CD14-positive monocyte (primary cell): Measurements from ENCODE around the gene SRGAP2C. TPM values are rescaled to one million over a fixed set of nuclear protein-coding genes. Genes with fewer than 3 reads are reported as not detected.
"Not testable (repeated sequence)": the region's sequence is repeated elsewhere in the genome, so short reads cannot be mapped to it uniquely, and the experiment has no call there.

Experiments
- DNase-seq, 3 donors: peaks; one replicate each; pipeline ENCODE4 v3.0.0-alpha.2; 2011 to 2022
- H2AFZ ChIP-seq: 2 replicates; pipeline ENCODE4 v1.6.0; 2012; ENCODE audit warnings: mild to moderate bottlenecking, low read depth, low read length, inconsistent platforms; ENCODE audit not compliant: insufficient read depth, poor library complexity, severe bottlenecking
- H3K27ac ChIP-seq, 2 donors: 1 replicate in 1 of 2; 2 replicates in 1 of 2; pipeline ENCODE4 v1.5.1; 2012 to 2013; ENCODE audit warnings: low read length in 2 of 2, control low read depth in 1 of 2, inconsistent platforms in 1 of 2, low read depth in 1 of 2, mild to moderate bottlenecking in 1 of 2
- H3K27me3 ChIP-seq, 2 donors: one replicate each; pipeline versions ENCODE4 v1.6.0 to v1.6.1; 2011 to 2013; ENCODE audit warnings: low read length in 2 of 2; ENCODE audit not compliant: control insufficient read depth in 2 of 2, insufficient read depth in 2 of 2
- H3K36me3 ChIP-seq, 2 donors: replicated peaks in 1 of 2; 1 replicate in 1 of 2; 2 replicates in 1 of 2; pipeline versions ENCODE4 v1.5.1 to v1.6.1; 2012 to 2013; ENCODE audit warnings: low read length in 2 of 2, control low read depth in 1 of 2, inconsistent platforms in 1 of 2, mild to moderate bottlenecking in 1 of 2; ENCODE audit not compliant: insufficient read depth in 2 of 2, control insufficient read depth in 1 of 2
- H3K4me1 ChIP-seq, 2 donors: 1 replicate in 1 of 2; 2 replicates in 1 of 2; pipeline versions ENCODE4 v1.5.1 to v1.6.1; 2012 to 2013; ENCODE audit warnings: low read length in 2 of 2, control low read depth in 1 of 2, inconsistent platforms in 1 of 2, mild to moderate bottlenecking in 1 of 2, moderate library complexity in 1 of 2; ENCODE audit not compliant: insufficient read depth in 2 of 2, control insufficient read depth in 1 of 2
- H3K4me2 ChIP-seq: replicated peaks from 2 replicates; pipeline ENCODE3; 2012; ENCODE audit warnings: low read length, moderate library complexity, mild to moderate bottlenecking; ENCODE audit not compliant: poor library complexity, severe bottlenecking; ENCODE audit errors: extremely low read depth
- H3K4me3 ChIP-seq, 3 experiments: fragments of 200-600 bp in 1 of 3; sonication (generic) in 1 of 3; replicated peaks in 1 of 3; 1 replicate in 2 of 3; 2 replicates in 1 of 3; pipeline ENCODE4 v1.5.1; 2011 to 2013; ENCODE audit warnings: low read length in 3 of 3, mild to moderate bottlenecking in 3 of 3, control low read depth in 2 of 3, low read depth in 2 of 3, inconsistent platforms in 1 of 3, moderate library complexity in 1 of 3
- H3K79me2 ChIP-seq: 2 replicates; pipeline ENCODE4 v1.6.0; 2012; ENCODE audit warnings: mild to moderate bottlenecking, control low read depth, inconsistent platforms, low read length, moderate library complexity; ENCODE audit not compliant: insufficient read depth
- H3K9ac ChIP-seq: 2 replicates; pipeline ENCODE4 v1.6.0; 2017; ENCODE audit warnings: low read length, mild to moderate bottlenecking; ENCODE audit not compliant: insufficient read depth, poor library complexity, severe bottlenecking
- H3K9me3 ChIP-seq, 2 donors: replicated peaks in 1 of 2; 1 replicate in 1 of 2; 2 replicates in 1 of 2; pipeline versions ENCODE4 v1.5.1 to v1.6.1; 2012 to 2013; ENCODE audit warnings: low read length in 2 of 2, control low read depth in 1 of 2; ENCODE audit not compliant: control insufficient read depth in 1 of 2, insufficient read depth in 1 of 2
- H4K20me1 ChIP-seq: 2 replicates; pipeline ENCODE4 v1.6.0; 2012; ENCODE audit warnings: mild to moderate bottlenecking, low read length, control low read depth, moderate library complexity; ENCODE audit not compliant: insufficient read depth
- H3K27ac Mint-ChIP-seq, 7 donors: one replicate each; pipeline ENCODE4 v1.8.0; 2020; ENCODE audit warnings: mild to moderate bottlenecking in 7 of 7, mixed read lengths in 7 of 7, moderate library complexity in 6 of 7, inconsistent platforms in 2 of 7
- H3K27me3 Mint-ChIP-seq, 3 donors: one replicate each; pipeline ENCODE4 v1.8.0; 2021 to 2022; ENCODE audit warnings: low read depth in 3 of 3, mild to moderate bottlenecking in 3 of 3, mixed read lengths in 3 of 3, moderate library complexity in 3 of 3, inconsistent platforms in 1 of 3
- H3K36me3 Mint-ChIP-seq, 2 donors: one replicate each; pipeline ENCODE4 v1.8.0; 2020; ENCODE audit warnings: mixed read lengths in 2 of 2, inconsistent platforms in 1 of 2, mild to moderate bottlenecking in 1 of 2
- H3K4me1 Mint-ChIP-seq: one replicate; pipeline ENCODE4 v1.8.0; 2020; ENCODE audit warnings: mild to moderate bottlenecking, mixed read lengths
- H3K4me3 Mint-ChIP-seq, 2 donors: one replicate each; pipeline ENCODE4 v1.8.0; 2020; ENCODE audit warnings: mild to moderate bottlenecking in 2 of 2, mixed read lengths in 2 of 2, moderate library complexity in 1 of 2
- H3K9me3 Mint-ChIP-seq, 7 donors: one replicate each; pipeline ENCODE4 v1.8.0; 2020 to 2022; ENCODE audit warnings: mixed read lengths in 7 of 7, mild to moderate bottlenecking in 6 of 7, moderate library complexity in 6 of 7, inconsistent platforms in 2 of 7
- WGBS: methylation state at CpG from one replicate; pipeline ENCODE4 v1.1.5; 2013; ENCODE audit warnings: missing lambda C conversion rate; ENCODE audit not compliant: insufficient coverage; 5-methylcytosine and 5-hydroxymethylcytosine counted together
- intact Hi-C, 2 donors: fragments of 100-400 bp; cut with micrococcal nuclease; formaldehyde crosslinking; loops; one replicate each; pipeline versions ENCODE4 v1.15.0 to v1.15.1; 2023
- polyA plus RNA-seq, 3 donors: library from polyadenylated mRNA; depleted of rRNA in 1 of 3; unstranded in 2 of 3; stranded (reverse) in 1 of 3; fragments of 300-500 nt in 2 of 3; fragments of >200 nt in 1 of 3; fragmentation: Illumina TruSeq in 2 of 3; gene quantifications; 1 replicate in 2 of 3; 2 replicates in 1 of 3; pipeline ENCODE4 v1.2.3, GENCODE V29; 2012 to 2021

The SRGAP2C gene
- polyA plus RNA-seq, 3 donors, result 3.7 to 13.5 (median 5.4) TPM

DNA sequence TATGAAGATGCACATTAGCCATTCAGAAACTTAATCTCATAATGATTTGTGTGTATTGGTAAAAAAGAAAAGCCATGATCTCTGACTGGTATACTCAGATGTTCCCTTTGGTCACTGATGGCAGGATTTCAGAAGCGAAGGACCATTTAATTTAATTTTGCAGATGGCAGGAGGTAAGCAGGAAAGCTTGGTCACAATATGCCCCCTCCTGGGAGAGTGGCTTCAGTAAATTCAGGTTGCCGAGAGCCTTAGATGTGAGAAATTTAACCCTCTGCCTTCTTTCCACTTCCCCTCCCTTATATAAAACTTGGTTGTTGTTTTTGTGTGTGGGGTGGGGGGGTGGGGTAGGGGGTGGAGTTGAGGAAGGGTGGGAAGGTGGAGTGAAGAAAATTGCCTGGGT lies 72.9 kb downstream of the SRGAP2C start:
- H3K4me3 ChIP-seq, H3K27me3 Mint-ChIP-seq: not testable (repeated sequence)

DNA sequence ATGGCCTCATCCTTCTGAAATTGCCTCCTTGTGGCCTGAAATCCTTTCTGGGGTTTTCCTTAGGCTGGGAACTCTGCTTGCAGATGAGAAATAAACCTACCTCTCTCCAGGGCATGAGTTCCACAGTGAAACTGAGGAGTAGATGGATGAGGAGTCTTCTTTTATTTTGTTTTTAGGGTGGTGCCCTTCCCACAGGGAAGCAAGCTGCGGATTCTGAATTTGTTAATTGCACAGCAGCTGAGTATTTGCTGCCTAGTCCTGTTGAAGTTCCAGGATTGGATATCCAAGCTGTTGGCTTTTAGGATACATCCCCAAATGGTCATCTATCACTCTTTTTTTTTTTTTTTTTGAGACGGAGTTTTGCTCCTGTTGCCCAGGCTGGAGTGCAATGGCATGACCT lies 73.4 kb downstream of the SRGAP2C start:
- H3K27me3 ChIP-seq, H3K4me1 Mint-ChIP-seq, H3K27me3 Mint-ChIP-seq, H3K79me2 ChIP-seq, H3K4me3 Mint-ChIP-seq, H3K4me1 ChIP-seq, H3K9me3 Mint-ChIP-seq, intact Hi-C loops, H3K36me3 Mint-ChIP-seq, H3K9me3 ChIP-seq, DNase-seq, H2AFZ ChIP-seq, H3K4me2 ChIP-seq, H3K27ac Mint-ChIP-seq, H3K27ac ChIP-seq, H3K4me3 ChIP-seq, H4K20me1 ChIP-seq, H3K36me3 ChIP-seq, H3K9ac ChIP-seq: not testable (repeated sequence)
- WGBS, result no CpG with 5 or more reads among the region's 2 CpGs

More for the DNA sequence above, 72.9 kb downstream of the SRGAP2C start:
- intact Hi-C loops, H4K20me1 ChIP-seq, H3K9ac ChIP-seq, H3K4me2 ChIP-seq, H3K27me3 ChIP-seq, H3K36me3 Mint-ChIP-seq, H3K36me3 ChIP-seq, H2AFZ ChIP-seq, DNase-seq, H3K79me2 ChIP-seq, H3K27ac ChIP-seq, H3K4me3 Mint-ChIP-seq, H3K9me3 ChIP-seq, H3K4me1 ChIP-seq, H3K9me3 Mint-ChIP-seq, H3K27ac Mint-ChIP-seq, H3K4me1 Mint-ChIP-seq: not testable (repeated sequence)
- WGBS, result no CpG with 5 or more reads among the region's 2 CpGs

DNA sequence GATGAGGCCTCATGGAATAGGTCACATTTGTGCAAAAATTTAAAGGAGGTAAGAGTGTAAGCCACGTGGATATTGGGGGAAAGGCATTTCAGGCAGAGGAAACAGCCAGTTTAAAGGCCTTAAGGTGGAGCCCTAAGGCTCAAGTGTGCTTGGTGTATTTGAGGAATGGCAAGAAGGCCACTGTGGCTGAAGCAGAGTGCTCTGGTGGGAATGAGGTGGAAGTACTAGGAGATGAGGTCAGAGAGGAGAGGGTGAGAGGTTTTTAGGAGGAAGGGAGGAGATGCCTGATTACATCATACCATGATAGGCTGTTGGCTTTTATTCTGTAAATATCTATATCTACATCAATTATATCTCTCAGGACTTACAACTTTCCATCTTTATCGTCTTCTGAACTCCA lies 75.4 kb downstream of the SRGAP2C start:
- peak overlapping the region; percentile 19 to 82 (median 62) for H3K27ac Mint-ChIP-seq
- intact Hi-C loops, result not testable (repeated sequence)

DNA sequence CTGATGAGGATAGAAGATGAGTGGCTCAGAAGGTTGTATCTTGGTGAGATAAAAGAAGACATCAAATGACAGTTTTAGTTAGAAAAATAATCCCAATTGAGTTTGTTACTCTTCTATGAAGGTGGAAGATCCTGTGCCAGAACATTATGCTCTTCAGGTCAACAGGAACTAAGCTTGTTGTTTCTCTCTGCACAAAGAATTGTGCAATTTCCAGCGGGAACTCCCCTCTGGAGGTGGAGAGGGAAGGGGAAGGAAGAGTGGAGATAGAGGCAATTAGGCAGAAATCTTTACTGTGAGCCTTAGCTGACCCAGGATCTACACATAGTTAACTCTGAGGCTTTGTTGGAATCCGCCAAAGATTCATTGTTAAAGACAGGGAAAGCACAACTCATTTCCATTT lies 77.4 kb downstream of the SRGAP2C start:
- H3K9me3 Mint-ChIP-seq, H3K4me1 Mint-ChIP-seq, DNase-seq, H3K27ac Mint-ChIP-seq, H3K36me3 Mint-ChIP-seq, H3K27ac ChIP-seq, H3K9ac ChIP-seq, H3K36me3 ChIP-seq, H2AFZ ChIP-seq, H3K27me3 Mint-ChIP-seq, H3K27me3 ChIP-seq, H3K4me2 ChIP-seq, intact Hi-C loops, H4K20me1 ChIP-seq, H3K4me3 ChIP-seq, H3K9me3 ChIP-seq, H3K4me3 Mint-ChIP-seq: not testable (repeated sequence)
- no CpG with 5 or more reads among the region's 2 CpGs for WGBS
- Histone ChIP-seq H3K79me2 (peaks cover 17% of the 10 kb centered on the region), H3K4me1 (peaks cover 9 to 14% of the 10 kb centered on the region in 2 donors)

More for the DNA sequence above, 75.4 kb downstream of the SRGAP2C start:
- not testable (repeated sequence) for H3K27ac ChIP-seq, H3K36me3 Mint-ChIP-seq, H3K9ac ChIP-seq, H3K9me3 Mint-ChIP-seq, H4K20me1 ChIP-seq, H3K4me3 Mint-ChIP-seq, H2AFZ ChIP-seq, H3K27me3 Mint-ChIP-seq, H3K27me3 ChIP-seq, H3K4me3 ChIP-seq, H3K9me3 ChIP-seq, H3K36me3 ChIP-seq, H3K4me1 Mint-ChIP-seq, H3K4me2 ChIP-seq
- WGBS, result 50% methylated on average over 1 of the region's 2 CpGs
- H3K79me2 ChIP-seq, result peaks cover 11% of the 10 kb centered on the region
- H3K4me1 ChIP-seq, result peaks cover 9 to 14% of the 10 kb centered on the region in 2 donors
- peak in 2 of 3 donors; percentile 1 to 9 for DNase-seq
